ENCODE results near the gene PAQR6. TPM values are rescaled to one million over a fixed set of nuclear protein-coding genes. Genes with fewer than 3 reads are reported as not detected.

The PAQR6 gene
- total and polyA plus RNA-seq, 2 of the 8 experiments (the other 6 are each of a cell fraction or from before 2014, with no cell fraction given) = 7.1 to 11.3 TPM

DNA sequence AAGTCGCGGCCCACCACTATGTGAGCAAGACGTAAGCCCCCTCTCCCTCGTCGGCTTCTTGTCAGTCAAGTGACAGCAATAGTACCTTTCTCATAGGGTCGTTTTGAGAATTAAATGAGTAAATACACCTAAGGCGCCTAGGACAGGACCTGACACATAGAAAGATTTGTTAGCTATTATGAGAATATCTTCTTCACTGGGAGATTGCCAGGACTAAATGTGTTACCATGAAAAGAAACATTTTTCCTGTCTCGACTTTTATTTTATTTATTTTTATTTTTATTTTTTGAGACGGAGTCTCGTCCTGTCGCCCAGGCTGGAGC is 34.3 kb downstream of the PAQR6 start:
- POLR2A ChIA-PET (ENCODE audit: partially characterized antibody) = interaction anchor here (0.6 to 6.5 kb wide), 37 partner anchors 11 to 237 kb away, joined by 3 to 77 read pairs (median 5); partner anchors contain the start of genes ARHGEF2, BGLAP, CCT3 and LMNA
- no peaks in the 10 kb centered on the region for H4K20me1 ChIP-seq (replicated peaks in 1 of 2; ENCODE audit: control insufficient read depth in 1 of 2, insufficient read depth in 2 of 2, low read length in 2 of 2)
- H3K4me3 ChIP-seq (ENCODE audit: extremely low read depth in 1 of 4, insufficient read depth in 2 of 4, low read depth in 3 of 4, low read length in 4 of 4) = peak overlapping the region; percentile 53 to 97 (median 92)
- H3K36me3 ChIP-seq (ENCODE audit: control insufficient read depth in 2 of 4, insufficient read depth in 4 of 4, low read length in 3 of 4) = peaks cover 3 to 24% (median 5%) of the 10 kb centered on the region in 4 experiments; a peak in 6 of 8 replicates
- H3K23me2 ChIP-seq (ENCODE audit: low read depth, low read length) = 0 out of 2 replicates have a peak, but pooled peaks cover 3% of the 10 kb centered on the region
- no peak overlapping the region for H3K18ac ChIP-seq (ENCODE audit: extremely low read depth, low read length)
- H3K27me3 ChIP-seq (replicated peaks in 1 of 4; ENCODE audit: control insufficient read depth in 3 of 4, extremely low read depth in 1 of 4, insufficient read depth in 3 of 4, low read length in 3 of 4) = no peaks in the 10 kb centered on the region
- no peak overlapping the region for H2BK12ac ChIP-seq (ENCODE audit: low read depth, low read length)
- H3K9ac ChIP-seq (replicated peaks in 1 of 4; ENCODE audit: extremely low read depth in 1 of 4, low read depth in 3 of 4, low read length in 3 of 4) = peak overlapping the region in 3 of 4 experiments; percentile 97 to 100 (median 100); a peak in 6 of 7 replicates
- H3K4ac ChIP-seq (replicated peaks; ENCODE audit: insufficient read length, low read depth, low read length) = no peak overlapping the region
- H3K14ac ChIP-seq (ENCODE audit: insufficient read length) = no peak overlapping the region
- FAIRE-seq (no peak), DNase-seq (ENCODE audit: low read depth in 1 of 2, low spot score in 2 of 2) (no peak)
- no peak overlapping the region for H4K91ac ChIP-seq (replicated peaks; ENCODE audit: insufficient read length, low read length)
- H2AFZ ChIP-seq (ENCODE audit: low read length) = no peak overlapping the region
- no peak overlapping the region for H2AK5ac ChIP-seq (ENCODE audit: low read depth, low read length)
- H2BK120ac ChIP-seq (replicated peaks; ENCODE audit: low read depth, low read length) = no peak overlapping the region
- peak overlapping the region; percentile 100 for H3K27ac ChIP-seq (ENCODE audit: low read depth, low read length)
- CTCF ChIA-PET (ENCODE audit: partially characterized antibody) = interaction anchor here (0.9 to 4.5 kb wide), 16 partner anchors 8 to 118 kb away, joined by 3 to 34 read pairs (median 4); partner anchors contain the start of gene SLC25A44
- no peak overlapping the region for H2BK15ac ChIP-seq (ENCODE audit: low read length)
- H3K9me3 ChIP-seq (ENCODE audit: insufficient read depth in 2 of 2, low read depth in 1 of 2, low read length in 1 of 2) = no peaks in the 10 kb centered on the region; a peak in 1 of 4 replicates
- 0 out of 2 replicates have a peak overlapping the region, but pooled peaks have one; percentile 3 for H2BK5ac ChIP-seq (ENCODE audit: low read depth, low read length)
- peak overlapping the region; percentile 34 for H4K5ac ChIP-seq (ENCODE audit: insufficient read length, low read depth, low read length)
- H3K56ac ChIP-seq (replicated peaks; ENCODE audit: insufficient read length, low read depth, low read length) = no peak overlapping the region
- peaks cover 7 to 22% of the 10 kb centered on the region in 2 experiments for H3K79me2 ChIP-seq (ENCODE audit: control insufficient read depth in 1 of 2, insufficient read depth in 2 of 2, low read length in 2 of 2)
- no peak overlapping the region for H3K23ac ChIP-seq (ENCODE audit: insufficient read length)
- peak overlapping the region; percentile 63 to 86 for H3K4me2 ChIP-seq (ENCODE audit: insufficient read depth in 1 of 2, low read depth in 2 of 2, low read length in 2 of 2)
- no peak overlapping the region for H2BK20ac ChIP-seq (ENCODE audit: low read length)
- peaks cover 4% of the 10 kb centered on the region for H3K79me1 ChIP-seq (ENCODE audit: low read depth, low read length)
- peaks cover 0 to 5% (median 3%) of the 10 kb centered on the region in 4 experiments; a peak in 5 of 7 replicates for H3K4me1 ChIP-seq (replicated peaks in 1 of 4; ENCODE audit: control insufficient read depth in 3 of 4, insufficient read depth in 4 of 4, low read length in 3 of 4)
- 33% methylated on average over 11 of the region's 11 CpGs; no CpG with 5 or more reads in 1 of the 2 experiments for WGBS, 2 experiments (ENCODE audit: extremely low coverage in 1 of 2, insufficient coverage in 1 of 2, insufficient read length in 1 of 2, insufficient replicate concordance in 2 of 2, low coverage in 1 of 2, low lambda C conversion rate in 2 of 2, missing lambda C conversion rate in 1 of 2)
- H4K8ac ChIP-seq (ENCODE audit: extremely low read depth, insufficient read depth, low read length) = peak overlapping the region; percentile 100; the same call in 1 of the 2 replicates
- TF ChIP-seq TEAD4 (IDR thresholded peaks at IDR 0.05; ENCODE audit: low read depth, low read length) (no peak), RFX5 (IDR thresholded peaks at IDR 0.05; ENCODE audit: borderline replicate concordance, low read depth, low read length) (no peak), BRCA1 (IDR thresholded peaks at IDR 0.05; ENCODE audit: low read depth, low read length) (no peak), KDM4A (IDR thresholded peaks at IDR 0.05; ENCODE audit: low read depth, low read length, severe bottlenecking) (no peak), SIRT6 (IDR thresholded peaks at IDR 0.05; ENCODE audit: low read length) (no peak), CBX8 (IDR thresholded peaks at IDR 0.05; ENCODE audit: borderline replicate concordance, low read depth, low read length) (no peak), GTF2F1 (IDR thresholded peaks at IDR 0.05; ENCODE audit: borderline replicate concordance, low read depth, low read length) (no peak), CHD2 (IDR thresholded peaks at IDR 0.05; ENCODE audit: low read length) (no peak), PHF8 (conservative IDR thresholded peaks at IDR 0.05; ENCODE audit: low read depth, low read length) (no peak), SP1 (IDR thresholded peaks at IDR 0.05; ENCODE audit: low read depth, low read length) (no peak)
- TF ChIP-seq, protein P1, sequence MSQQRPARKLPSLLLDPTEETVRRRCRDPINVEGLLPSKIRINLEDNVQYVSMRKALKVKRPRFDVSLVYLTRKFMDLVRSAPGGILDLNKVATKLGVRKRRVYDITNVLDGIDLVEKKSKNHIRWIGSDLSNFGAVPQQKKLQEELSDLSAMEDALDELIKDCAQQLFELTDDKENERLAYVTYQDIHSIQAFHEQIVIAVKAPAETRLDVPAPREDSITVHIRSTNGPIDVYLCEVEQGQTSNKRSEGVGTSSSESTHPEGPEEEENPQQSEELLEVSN (IDR thresholded peaks at IDR 0.05) = no peak
- TF ChIP-seq, protein P2, sequence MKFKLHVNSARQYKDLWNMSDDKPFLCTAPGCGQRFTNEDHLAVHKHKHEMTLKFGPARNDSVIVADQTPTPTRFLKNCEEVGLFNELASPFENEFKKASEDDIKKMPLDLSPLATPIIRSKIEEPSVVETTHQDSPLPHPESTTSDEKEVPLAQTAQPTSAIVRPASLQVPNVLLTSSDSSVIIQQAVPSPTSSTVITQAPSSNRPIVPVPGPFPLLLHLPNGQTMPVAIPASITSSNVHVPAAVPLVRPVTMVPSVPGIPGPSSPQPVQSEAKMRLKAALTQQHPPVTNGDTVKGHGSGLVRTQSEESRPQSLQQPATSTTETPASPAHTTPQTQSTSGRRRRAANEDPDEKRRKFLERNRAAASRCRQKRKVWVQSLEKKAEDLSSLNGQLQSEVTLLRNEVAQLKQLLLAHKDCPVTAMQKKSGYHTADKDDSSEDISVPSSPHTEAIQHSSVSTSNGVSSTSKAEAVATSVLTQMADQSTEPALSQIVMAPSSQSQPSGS (IDR thresholded peaks at IDR 0.05; ENCODE audit: low read length) = no peak
